HT-29 (cell line): ENCODE measurements around the gene CCL13. TPM values are rescaled to one million over a fixed set of nuclear protein-coding genes. Genes with fewer than 3 reads are reported as not detected.
A peak's percentile ranks its signal among the peaks of the same experiment; 100 is the strongest.
"Not testable (repeated sequence)": the region's sequence is repeated elsewhere in the genome, so short reads cannot be mapped to it uniquely, and the experiment has no call there.

Source experiments
- DNase-seq: peaks from one replicate; pipeline ENCODE4 v3.0.0-alpha.2; 2015; ENCODE audit warnings: low spot score
- total RNA-seq: library from RNA; depleted of rRNA; stranded (reverse); fragments of >200 nt; shearing (Covaris generic); gene quantifications from 2 replicates; pipeline ENCODE4 v1.2.3, GENCODE V29; 2014; rRNA removed

The CCL13 gene
- not detected in 2 replicates for total RNA-seq

GRCh38 chr17:34356194-34356593 lies at the start of gene CCL13:
Gene CCL13 (plus strand): TSS chr17:34356480. CDS start chr17:34356527, 47 bp downstream.
- DNase-seq: no peak

- DNase-seq: no peak
Observed at GRCh38 chr17:34307110-34307509, 49.2 kb upstream of the CCL13 start.

- no peak for DNase-seq
Observed at GRCh38 chr17:34308371-34308770, 47.9 kb upstream of the CCL13 start.

GRCh38 chr17:34311291-34311690 lies 45.0 kb upstream of the CCL13 start:
- no peak for DNase-seq

GRCh38 chr17:34312080-34312479 lies 44.2 kb upstream of the CCL13 start:
- DNase-seq: no peak

- no peak for DNase-seq
Observed at GRCh38 chr17:34313164-34313563, 43.1 kb upstream of the CCL13 start.

GRCh38 chr17:34314279-34314678 lies 42.0 kb upstream of the CCL13 start:
- no peak for DNase-seq

GRCh38 chr17:34318474-34318873 lies 37.8 kb upstream of the CCL13 start:
- DNase-seq: peak; percentile 33

- no peak for DNase-seq
Observed at GRCh38 chr17:34319039-34319483, 37.2 kb upstream of the CCL13 start, which contains the start of gene CCL8. Gene CCL8 (plus strand): TSS chr17:34319435. CDS start chr17:34319502, 67 bp downstream.

GRCh38 chr17:34321964-34322363 lies 34.3 kb upstream of the CCL13 start:
- DNase-seq: no peak

GRCh38 chr17:34327580-34327979 lies 28.7 kb upstream of the CCL13 start:
- DNase-seq: not testable (repeated sequence)

- no peak for DNase-seq
Observed at GRCh38 chr17:34337701-34338100, 18.6 kb upstream of the CCL13 start.

GRCh38 chr17:34339138-34339770 lies 17.0 kb upstream of the CCL13 start:
- DNase-seq: no peak

GRCh38 chr17:34341916-34342315 lies 14.4 kb upstream of the CCL13 start:
- DNase-seq: no peak

- no peak for DNase-seq
Observed at GRCh38 chr17:34347063-34347462, 9.2 kb upstream of the CCL13 start.

GRCh38 chr17:34349751-34350150 lies 6.5 kb upstream of the CCL13 start:
- no peak for DNase-seq

- no peak for DNase-seq
Observed at GRCh38 chr17:34351096-34351495, 5.2 kb upstream of the CCL13 start.

- DNase-seq: no peak
Observed at GRCh38 chr17:34352191-34352590, 4.1 kb upstream of the CCL13 start.

GRCh38 chr17:34354637-34355036 lies 1.6 kb upstream of the CCL13 start:
- no peak for DNase-seq

- peak; percentile 29 for DNase-seq
Observed at GRCh38 chr17:34357398-34357797, 1.1 kb downstream of the CCL13 start.

GRCh38 chr17:34358631-34359030 lies 2.4 kb downstream of the CCL13 start:
- DNase-seq: no peak

GRCh38 chr17:34360601-34361270 lies 4.5 kb downstream of the CCL13 start:
- no peak for DNase-seq

GRCh38 chr17:34361478-34362061 lies 5.3 kb downstream of the CCL13 start:
- DNase-seq: peak; percentile 95
